Muscle layer of colon (tissue), 2 donors: ENCODE results near the gene ZNF428.

Experiments used
- H3K27ac ChIP-seq: one replicate; pipeline ENCODE4 v1.7.0; 2013; ENCODE audit warnings: low read depth, mild to moderate bottlenecking, low read length, moderate library complexity
- H3K27me3 ChIP-seq, 2 donors: one replicate each; pipeline ENCODE4 v1.7.0; 2013; ENCODE audit warnings: low read length in 2 of 2, mild to moderate bottlenecking in 2 of 2; ENCODE audit not compliant: insufficient read depth in 2 of 2, control insufficient read depth in 1 of 2
- H3K36me3 ChIP-seq: one replicate; pipeline ENCODE4 v1.7.0; 2013; ENCODE audit warnings: mild to moderate bottlenecking, low read length; ENCODE audit not compliant: insufficient read depth
- H3K4me1 ChIP-seq: one replicate; pipeline ENCODE4 v1.7.0; 2013; ENCODE audit warnings: mild to moderate bottlenecking, low read length; ENCODE audit not compliant: insufficient read depth
- H3K4me3 ChIP-seq, 2 donors: one replicate each; pipeline ENCODE4 v1.7.0; 2013; ENCODE audit warnings: low read length in 2 of 2, low read depth in 1 of 2, mild to moderate bottlenecking in 1 of 2, moderate library complexity in 1 of 2
- H3K9ac ChIP-seq: one replicate; pipeline ENCODE4 v1.7.0; 2013; ENCODE audit warnings: low read length
- H3K9me3 ChIP-seq: one replicate; pipeline ENCODE4 v1.7.0; 2013; ENCODE audit warnings: mild to moderate bottlenecking, low read length
- donor health status: abdominal sarcoma.
- donor health status: Adenocarcinoma of cecum.

Gene ZNF428

DNA sequence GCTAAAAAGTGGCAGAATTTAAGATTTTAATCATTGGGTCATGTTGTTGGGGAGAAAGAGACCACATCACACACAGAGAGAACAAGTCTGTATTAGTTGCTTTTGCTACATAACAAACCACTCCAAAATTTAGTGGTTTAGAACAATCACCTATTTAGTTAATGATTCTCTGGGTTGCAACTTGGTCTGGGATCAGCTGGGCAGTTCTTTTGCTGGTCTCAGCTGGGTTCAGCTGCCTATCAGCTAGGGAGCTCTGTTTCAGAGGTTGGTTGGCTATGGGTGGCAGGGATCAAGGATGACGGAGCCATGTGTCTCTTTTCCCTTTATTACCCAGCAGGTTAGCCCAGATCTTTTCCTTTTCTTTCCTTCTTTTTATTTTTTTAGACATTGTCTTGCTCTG lies 34.9 kb downstream of the ZNF428 start:
- Histone ChIP-seq H3K36me3 (no peaks in the 10 kb centered on the region), H3K27me3 (no peaks in the 10 kb centered on the region), H3K9ac (no peak overlapping the region), H3K27ac (no peak overlapping the region), H3K4me3 (no peak overlapping the region), H3K9me3 (no peaks in the 10 kb centered on the region), H3K4me1 (peaks cover 15% of the 10 kb centered on the region)

GRCh38 chr19:43582495-43582894 lies 36.9 kb downstream of the ZNF428 start:
- no peak overlapping the region for H3K9ac ChIP-seq
- peaks cover 15% of the 10 kb centered on the region for H3K4me1 ChIP-seq
- H3K9me3 ChIP-seq: no peaks in the 10 kb centered on the region
- no peaks in the 10 kb centered on the region for H3K36me3 ChIP-seq
- no peak overlapping the region for H3K27ac ChIP-seq
- H3K27me3 ChIP-seq: no peaks in the 10 kb centered on the region
- H3K4me3 ChIP-seq: no peak overlapping the region

DNA sequence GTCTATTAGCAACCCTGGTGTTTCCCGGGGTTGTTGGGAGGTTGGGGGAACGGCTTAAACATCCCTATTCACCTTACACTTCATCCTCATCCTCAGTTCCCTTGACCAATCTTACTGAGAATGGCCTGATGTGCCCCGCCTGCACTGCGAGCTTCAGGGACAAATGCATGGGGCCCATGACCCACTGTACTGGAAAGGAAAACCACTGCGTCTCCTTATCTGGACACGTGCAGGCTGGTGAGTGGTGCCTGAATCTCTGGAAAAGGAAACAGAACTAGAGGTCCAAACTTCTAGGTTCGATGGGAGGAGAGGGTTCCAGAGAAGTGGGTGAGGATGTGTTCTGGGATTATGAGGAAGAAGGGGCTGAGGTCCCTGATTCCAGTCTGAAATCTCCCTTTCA lies 38.0 kb downstream of the ZNF428 start:
- no peaks in the 10 kb centered on the region for H3K27me3 ChIP-seq
- H3K4me3 ChIP-seq: peak overlapping the region in 1 of 2 donors; percentile 88
- no peak overlapping the region for H3K9ac ChIP-seq
- H3K36me3 ChIP-seq: no peaks in the 10 kb centered on the region
- peaks cover 15% of the 10 kb centered on the region for H3K4me1 ChIP-seq
- peak overlapping the region; percentile 45 for H3K27ac ChIP-seq
- no peaks in the 10 kb centered on the region for H3K9me3 ChIP-seq

DNA sequence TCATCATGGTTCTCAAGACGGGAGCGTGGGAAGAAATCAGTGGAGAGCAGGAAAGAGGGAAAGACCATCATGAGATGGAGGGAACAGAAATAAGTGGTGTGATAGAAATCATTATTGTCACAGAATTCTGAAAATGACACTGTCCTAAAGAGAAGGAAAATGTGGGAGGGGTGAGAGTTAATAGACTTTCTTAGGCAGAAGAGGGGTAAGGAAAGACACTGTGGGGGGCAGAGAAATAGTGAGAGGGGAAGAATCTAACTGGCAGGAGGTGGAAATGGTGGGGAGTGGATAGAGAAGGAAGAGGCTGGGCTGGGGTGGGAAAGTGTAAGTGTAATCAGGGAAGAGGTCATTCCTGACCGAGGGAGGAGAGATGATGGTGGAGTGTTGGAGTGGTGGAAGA lies 40.6 kb downstream of the ZNF428 start:
- Histone ChIP-seq H3K27me3 (no peaks in the 10 kb centered on the region), H3K4me1 (peaks cover 29% of the 10 kb centered on the region), H3K27ac (no peak overlapping the region), H3K4me3 (no peak overlapping the region), H3K36me3 (no peaks in the 10 kb centered on the region), H3K9ac (no peak overlapping the region), H3K9me3 (no peaks in the 10 kb centered on the region)

- no peaks in the 10 kb centered on the region for H3K27me3 ChIP-seq
- H3K9ac ChIP-seq: no peak overlapping the region
- no peak overlapping the region for H3K27ac ChIP-seq
- H3K36me3 ChIP-seq: peaks cover 8% of the 10 kb centered on the region
- H3K9me3 ChIP-seq: no peaks in the 10 kb centered on the region
- H3K4me3 ChIP-seq: peak overlapping the region in 1 of 2 donors; percentile 53
- peaks cover 22% of the 10 kb centered on the region for H3K4me1 ChIP-seq
Measured at GRCh38 chr19:43575955-43576878, 43.2 kb downstream of the ZNF428 start.

DNA sequence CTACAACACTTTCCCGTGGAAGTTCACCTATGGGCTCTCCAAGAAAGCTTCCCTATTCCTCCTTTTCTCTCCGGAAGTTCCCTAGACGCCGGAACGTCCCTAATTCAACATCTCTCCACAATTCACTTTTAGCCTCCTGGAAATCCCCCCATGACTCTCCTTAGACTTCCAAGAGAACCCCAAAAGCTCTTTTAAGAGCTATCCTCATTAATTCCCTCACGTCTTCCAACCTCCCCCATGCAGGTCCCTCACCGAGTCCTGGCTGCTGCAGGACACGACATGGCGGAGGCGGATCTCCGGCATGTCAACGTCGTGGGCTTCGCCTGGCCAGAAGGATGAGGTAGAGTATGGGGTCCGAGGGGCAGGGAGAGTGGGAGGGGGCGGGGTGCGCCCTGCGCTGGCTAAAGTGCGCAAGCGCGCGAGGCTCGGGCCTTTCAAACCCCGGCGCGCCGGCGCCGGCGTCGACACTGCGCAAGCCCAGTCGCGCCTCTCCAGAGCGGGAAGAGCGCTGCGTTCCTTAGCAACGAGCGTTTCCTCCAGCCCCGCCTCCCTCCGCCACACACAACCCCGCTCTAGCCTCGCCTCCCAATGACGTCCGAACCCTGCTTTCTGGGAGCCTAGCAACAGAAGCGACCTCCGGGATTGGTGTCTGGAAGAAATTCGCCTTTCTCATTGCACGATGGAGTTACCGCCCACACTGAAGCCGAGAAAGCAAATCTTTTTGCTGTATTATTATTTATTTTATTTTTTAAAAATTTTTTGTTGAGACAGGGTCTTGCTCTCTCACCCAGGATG lies 44.1 kb downstream of the ZNF428 start, which contains the start of the genes PINLYP and XRCC1:
Gene PINLYP, plus strand, starts transcription at position 646 of the 795 bp plus-strand sequence. CDS start 1,391 bp downstream, outside the sequence.
Gene XRCC1, minus strand, starts transcription at position 372 of the 795 bp plus-strand sequence. Its CDS starts 69 bp downstream, at position 303.
- Histone ChIP-seq H3K4me3 (peak within 1 kb of the TSS; percentile 47 to 95), H3K27ac (peak within 1 kb of the TSS; percentile 62), H3K4me1 (peaks cover 18% of the 10 kb centered on the region)

GRCh38 chr19:43574424-43575155 lies 44.8 kb downstream of the ZNF428 start:
- Histone ChIP-seq H3K36me3 (peaks cover 8% of the 10 kb centered on the region), H3K9ac (peak overlapping the region; percentile 92), H3K27ac (peak overlapping the region; percentile 62), H3K4me1 (peaks cover 14% of the 10 kb centered on the region), H3K4me3 (peak overlapping the region; percentile 47 to 95), H3K9me3 (no peaks in the 10 kb centered on the region), H3K27me3 (no peaks in the 10 kb centered on the region)

More for the DNA sequence above, 44.1 kb downstream of the ZNF428 start, which contains the start of the genes PINLYP and XRCC1:
- Histone ChIP-seq H3K9me3 (no peaks in the 10 kb centered on the region), H3K27me3 (no peaks in the 10 kb centered on the region), H3K36me3 (peaks cover 8% of the 10 kb centered on the region), H3K9ac (peak within 1 kb of the TSS; percentile 92)

GRCh38 chr19:43572171-43572588 lies 47.2 kb downstream of the ZNF428 start:
- Histone ChIP-seq H3K4me1 (peaks cover 14% of the 10 kb centered on the region), H3K9ac (no peak overlapping the region), H3K27me3 (no peaks in the 10 kb centered on the region), H3K36me3 (peaks cover 8% of the 10 kb centered on the region), H3K9me3 (no peaks in the 10 kb centered on the region), H3K27ac (no peak overlapping the region), H3K4me3 (no peak overlapping the region)

DNA sequence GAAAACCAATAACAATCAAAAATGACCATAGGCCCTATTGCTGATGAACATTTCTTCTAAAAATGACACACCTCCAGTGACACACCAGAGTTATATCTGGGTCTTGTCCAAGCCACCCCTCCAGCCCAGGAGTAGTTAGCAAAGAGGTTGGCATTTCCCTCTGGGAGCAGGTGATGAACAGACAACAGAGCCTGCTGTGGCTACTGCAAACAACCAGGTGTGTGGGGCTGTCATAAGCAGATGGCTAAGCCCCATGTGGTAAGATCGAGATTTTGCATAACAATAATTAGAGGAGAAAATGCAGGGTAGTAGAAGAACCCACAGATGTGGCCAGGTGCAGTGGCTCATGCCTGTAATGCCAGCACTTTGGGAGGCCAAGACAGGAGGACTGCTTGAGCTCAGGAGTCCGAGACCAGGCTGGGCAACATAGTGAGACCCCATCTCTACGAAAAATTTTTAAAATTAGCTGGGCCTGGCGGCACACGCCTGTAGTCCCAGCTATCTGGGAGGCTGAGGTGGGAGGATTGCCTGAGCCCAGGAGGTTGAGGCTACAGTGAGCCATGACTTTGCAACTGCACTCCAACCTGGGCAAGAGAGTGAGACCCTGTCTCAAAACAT lies 49.1 kb downstream of the ZNF428 start:
- no peak overlapping the region for H3K4me3 ChIP-seq
- peaks cover 8% of the 10 kb centered on the region for H3K36me3 ChIP-seq
- H3K9ac ChIP-seq: no peak overlapping the region
- H3K9me3 ChIP-seq: no peaks in the 10 kb centered on the region
- peaks cover 8% of the 10 kb centered on the region for H3K4me1 ChIP-seq
- H3K27ac ChIP-seq: no peak overlapping the region
- no peaks in the 10 kb centered on the region for H3K27me3 ChIP-seq

DNA sequence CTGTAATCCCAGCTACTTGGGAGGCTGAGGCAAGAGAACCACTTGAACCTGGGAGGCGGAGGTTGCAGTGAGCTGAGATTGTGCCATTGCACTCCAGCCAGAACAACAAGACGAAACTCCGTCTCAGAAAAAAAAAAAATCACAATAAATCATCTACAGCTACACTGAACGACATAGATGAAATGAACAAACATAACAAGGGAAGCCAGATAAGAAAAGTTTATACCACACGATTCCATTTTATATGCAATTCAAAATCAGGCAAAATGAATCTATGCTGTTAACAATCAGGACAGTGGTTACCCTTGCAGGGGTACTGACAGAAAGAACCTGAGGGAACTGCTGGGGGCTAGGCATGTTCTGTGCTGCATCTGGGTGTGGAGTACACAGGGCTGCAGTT lies 49.8 kb downstream of the ZNF428 start:
- H3K36me3 ChIP-seq: peaks cover 8% of the 10 kb centered on the region
- no peak overlapping the region for H3K4me3 ChIP-seq
- no peak overlapping the region for H3K9ac ChIP-seq
- no peaks in the 10 kb centered on the region for H3K27me3 ChIP-seq
- no peak overlapping the region for H3K27ac ChIP-seq
- H3K9me3 ChIP-seq: no peaks in the 10 kb centered on the region
- peaks cover 4% of the 10 kb centered on the region for H3K4me1 ChIP-seq
